WTC11 (cell line): ENCODE data around the gene GANAB. TPM values are rescaled to one million over a fixed set of nuclear protein-coding genes. Genes with fewer than 3 reads are reported as not detected.

Experiments
- ATF3 ChIP-seq: sonication (generic); formaldehyde crosslinking; conservative IDR thresholded peaks from 2 replicates; pipeline ENCODE4 v1.8.1; 2022; ENCODE audit warnings: mild to moderate bottlenecking, missing genetic modification reagents
- CDX4 ChIP-seq: fragments of 250-450 bp; sonication (Bioruptor Pico); IDR thresholded peaks from 2 replicates; pipeline ENCODE4 v1.9.0; 2021; ENCODE audit warnings: moderate library complexity, mild to moderate bottlenecking, inconsistent platforms, borderline replicate concordance
- E2F1 ChIP-seq: sonication (generic); formaldehyde crosslinking; IDR thresholded peaks from 2 replicates; pipeline ENCODE4 v1.8.0; 2022; ENCODE audit warnings: mild to moderate bottlenecking, missing genetic modification reagents
- E2F5 ChIP-seq: sonication (generic); formaldehyde crosslinking; IDR thresholded peaks from 2 replicates; pipeline ENCODE4 v1.8.1; 2022; ENCODE audit warnings: mild to moderate bottlenecking, moderate library complexity, missing genetic modification reagents
- ELF4 ChIP-seq: sonication (generic); formaldehyde crosslinking; IDR thresholded peaks from 2 replicates; pipeline ENCODE4 v1.8.1; 2022; ENCODE audit warnings: low read depth, mild to moderate bottlenecking, moderate library complexity, missing genetic modification reagents
- FOXK1 ChIP-seq: sonication (generic); formaldehyde crosslinking; IDR thresholded peaks from 2 replicates; pipeline ENCODE4 v1.8.0; 2022; ENCODE audit warnings: mild to moderate bottlenecking, moderate library complexity, missing genetic modification reagents
- MLX ChIP-seq: sonication (generic); formaldehyde crosslinking; IDR thresholded peaks from 2 replicates; pipeline ENCODE4 v1.8.1; 2023; ENCODE audit warnings: mild to moderate bottlenecking, missing genetic modification reagents, moderate library complexity
- MXD4 ChIP-seq: fragments of 250-450 bp; sonication (Bioruptor Pico); IDR thresholded peaks from 2 replicates; pipeline ENCODE4 v1.8.0; 2021; ENCODE audit warnings: mild to moderate bottlenecking, moderate library complexity, borderline replicate concordance
- NR1H2 ChIP-seq: sonication (generic); formaldehyde crosslinking; IDR thresholded peaks from 2 replicates; pipeline ENCODE4 v1.9.0; 2021; ENCODE audit warnings: mild to moderate bottlenecking, moderate library complexity, missing genetic modification reagents
- PREB ChIP-seq: sonication (generic); formaldehyde crosslinking; IDR thresholded peaks from 2 replicates; pipeline ENCODE4 v1.8.1; 2022; ENCODE audit warnings: mild to moderate bottlenecking, missing genetic modification reagents, moderate library complexity, borderline replicate concordance
- PRRX2 ChIP-seq: fragments of 250-450 bp; sonication (Bioruptor Pico); IDR thresholded peaks from 2 replicates; pipeline ENCODE4 v1.8.0; 2021; ENCODE audit warnings: mild to moderate bottlenecking
- RORB ChIP-seq: fragments of 250-450 bp; sonication (Bioruptor Pico); IDR thresholded peaks from 2 replicates; pipeline ENCODE4 v1.9.0; 2021; ENCODE audit warnings: mild to moderate bottlenecking
- SMAD3 ChIP-seq: sonication (generic); formaldehyde crosslinking; IDR thresholded peaks from 2 replicates; pipeline ENCODE4 v1.8.0; 2022; ENCODE audit warnings: missing genetic modification reagents, mild to moderate bottlenecking, borderline replicate concordance
- SOX15 ChIP-seq: fragments of 250-450 bp; sonication (Bioruptor Pico); IDR thresholded peaks from 2 replicates; pipeline ENCODE4 v1.9.0; 2021; ENCODE audit warnings: mild to moderate bottlenecking
- SP1 ChIP-seq: sonication (generic); formaldehyde crosslinking; conservative IDR thresholded peaks from 2 replicates; pipeline ENCODE4 v1.8.1; 2022; ENCODE audit warnings: missing genetic modification reagents
- ZMAT4 ChIP-seq: fragments of 250-450 bp; sonication (Bioruptor Pico); IDR thresholded peaks from 2 replicates; pipeline ENCODE4 v1.9.0; 2021; ENCODE audit warnings: mild to moderate bottlenecking
- ZNF317 ChIP-seq: sonication (generic); formaldehyde crosslinking; IDR thresholded peaks from 2 replicates; pipeline ENCODE4 v1.8.1; 2023; ENCODE audit warnings: low read depth, mild to moderate bottlenecking, moderate library complexity, missing genetic modification reagents, borderline replicate concordance
- ZNF396 ChIP-seq: fragments of 250-450 bp; sonication (Bioruptor Pico); IDR thresholded peaks from 2 replicates; pipeline ENCODE4 v1.8.0; 2021; ENCODE audit warnings: mild to moderate bottlenecking, moderate library complexity, borderline replicate concordance
- ZNF425 ChIP-seq: fragments of 250-450 bp; sonication (Bioruptor Pico); conservative IDR thresholded peaks from 2 replicates; pipeline ENCODE4 v1.9.0; 2021; ENCODE audit warnings: mild to moderate bottlenecking
- ZNF532 ChIP-seq: fragments of 250-450 bp; sonication (Bioruptor Pico); IDR thresholded peaks from 2 replicates; pipeline ENCODE4 v1.9.0; 2021; ENCODE audit warnings: mild to moderate bottlenecking, borderline replicate concordance
- total RNA-seq: library from RNA; stranded (reverse); gene quantifications from 3 replicates; pipeline ENCODE4 v1.2.3, GENCODE V29; 2021

Gene GANAB
- total RNA-seq, 1 experiment from 2014 or later, result 327 TPM

- TF ChIP-seq PRRX2 (CRISPR knock-in tag) (no peak), SMAD3 (no peak), MLX (CRISPR knock-in tag) (no peak), MXD4 (no peak), ZMAT4 (CRISPR knock-in tag) (no peak), E2F1 (CRISPR knock-in tag) (no peak), ELF4 (CRISPR knock-in tag) (no peak), FOXK1 (no peak), ZNF532 (CRISPR knock-in tag) (no peak), ZNF317 (no peak), PREB (CRISPR knock-in tag) (no peak), ZNF425 (CRISPR knock-in tag) (no peak), SOX15 (no peak), CDX4 (no peak), ATF3 (no peak), NR1H2 (CRISPR knock-in tag) (no peak), RORB (CRISPR knock-in tag) (no peak), SP1 (0 out of 2 replicates have a peak, but pooled peaks have one; percentile 15), ZNF396 (no peak), E2F5 (CRISPR knock-in tag) (no peak)
- TF ChIP-seq, all 79 proteins: peak for 6
Measured at GRCh38 chr11:62612366-62613290, 33.8 kb downstream of the GANAB start, which contains the start of the genes EML3 and ROM1 (continued).
